Cardiac atrium fibroblast (primary cell): ENCODE measurements around the gene MEPCE. TPM values are rescaled to one million over a fixed set of nuclear protein-coding genes. Genes with fewer than 3 reads are reported as not detected.

ENCODE experiments used
- total RNA-seq: library from RNA; depleted of rRNA; stranded (reverse); fragments of >200 nt; gene quantifications from 2 replicates; pipeline ENCODE4 v1.2.3, GENCODE V29; 2015

Gene MEPCE
- 30.8 and 32.3 TPM in 2 replicates for total RNA-seq

DNA sequence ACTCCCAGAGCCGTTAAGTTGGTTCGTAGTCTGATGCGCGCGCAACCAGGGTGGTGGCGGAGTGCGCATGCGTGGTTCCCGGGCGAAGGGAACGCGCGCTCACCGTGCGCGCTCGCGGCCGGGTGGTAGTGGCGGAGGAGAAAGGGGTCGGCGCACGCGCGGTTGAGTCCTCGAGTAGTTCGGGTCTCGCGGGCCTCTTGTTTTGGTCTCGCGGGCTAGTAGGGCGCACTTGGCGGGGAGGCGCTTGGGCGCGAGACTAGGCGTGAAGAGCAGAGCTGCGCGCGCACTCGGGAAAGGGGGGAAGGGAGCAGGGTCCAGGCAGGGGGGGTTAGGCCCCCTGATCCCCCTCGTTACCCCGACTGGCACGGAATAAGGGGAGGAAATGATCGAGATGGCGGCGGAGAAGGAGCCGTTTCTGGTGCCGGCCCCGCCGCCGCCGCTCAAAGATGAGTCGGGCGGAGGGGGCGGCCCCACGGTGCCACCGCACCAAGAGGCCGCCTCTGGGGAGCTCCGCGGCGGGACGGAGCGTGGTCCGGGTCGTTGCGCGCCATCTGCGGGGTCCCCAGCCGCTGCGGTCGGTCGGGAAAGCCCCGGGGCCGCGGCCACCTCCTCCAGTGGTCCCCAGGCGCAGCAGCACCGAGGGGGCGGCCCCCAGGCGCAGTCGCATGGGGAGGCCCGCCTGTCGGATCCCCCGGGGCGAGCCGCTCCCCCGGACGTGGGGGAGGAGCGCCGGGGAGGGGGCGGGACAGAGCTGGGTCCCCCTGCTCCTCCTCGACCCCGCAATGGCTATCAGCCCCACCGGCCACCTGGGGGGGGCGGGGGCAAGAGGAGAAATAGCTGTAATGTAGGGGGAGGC lies at the start of gene MEPCE:
Gene MEPCE (plus strand): TSS at position 195 of the 856 bp plus-strand sequence. CDS start 188 bp downstream, at position 383.

GRCh38 chr7:100428199-100428966 lies 1.2 kb upstream of the MEPCE start, which contains the start of gene ZCWPW1:
Gene ZCWPW1 (minus strand): TSS chr7:100428703. CDS start chr7:100420649, 8,054 bp downstream.

DNA sequence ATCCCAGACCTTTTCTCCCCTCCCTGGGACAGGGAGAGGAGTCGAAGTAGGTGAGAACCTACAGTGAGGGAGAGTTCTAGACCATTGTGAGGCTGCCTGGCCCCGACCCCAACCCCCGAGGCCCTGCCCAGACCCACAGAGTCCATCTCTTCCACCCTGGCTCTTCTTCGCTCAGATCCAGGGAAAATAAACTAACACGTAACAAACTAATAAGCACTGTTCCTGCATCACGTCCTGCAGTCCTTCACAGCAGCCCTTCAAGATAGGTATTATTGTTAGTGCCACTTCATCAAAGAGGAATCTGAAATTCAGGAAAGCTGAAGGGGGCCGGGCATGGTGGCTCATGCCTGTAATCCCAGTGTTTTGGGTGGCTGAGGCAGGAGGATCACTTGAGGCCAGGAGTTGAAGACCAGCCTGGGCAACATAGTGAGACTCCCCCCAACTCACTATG lies 34.6 kb downstream of the MEPCE start, which contains the start of gene SPACDR:
Gene SPACDR (minus strand): TSS at position 51 of the 451 bp plus-strand sequence. CDS start 235 bp downstream, outside the sequence.

DNA sequence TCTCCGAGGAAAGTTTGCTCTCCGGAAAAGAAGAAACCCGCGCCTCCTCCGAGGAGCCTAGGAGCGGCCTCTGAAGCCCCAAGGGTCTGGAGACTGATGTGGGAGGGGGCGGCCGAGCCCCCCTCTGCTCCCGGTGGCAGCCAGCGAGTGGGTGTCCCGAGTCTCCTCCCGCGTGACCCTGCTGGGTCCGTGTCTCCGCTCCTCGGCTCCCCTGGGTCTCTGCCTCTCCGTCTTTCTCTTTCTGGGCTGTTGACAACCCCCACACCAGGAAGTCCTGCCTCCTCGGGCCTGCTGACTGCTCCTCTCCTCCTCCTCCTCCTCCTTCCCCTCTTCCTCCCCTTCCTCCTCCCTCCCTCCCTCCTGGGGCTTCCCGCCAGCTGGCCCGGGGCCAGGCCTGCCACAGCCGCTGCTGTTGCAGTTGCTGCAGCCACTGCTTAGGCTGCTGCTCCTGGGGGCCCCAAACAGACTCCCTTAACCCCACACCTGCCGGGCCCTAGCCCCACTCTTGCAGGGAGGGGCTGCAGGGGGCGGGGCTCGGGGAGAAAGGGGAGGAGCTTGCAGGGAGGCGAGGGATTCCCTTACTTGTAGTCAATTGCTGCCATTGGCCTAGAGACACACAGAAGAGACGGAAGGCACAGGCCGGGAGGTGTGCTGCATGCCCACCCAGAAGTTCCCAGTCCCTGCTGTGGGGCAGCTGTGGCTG lies 49.5 kb downstream of the MEPCE start, which contains the start of gene TSC22D4:
Gene TSC22D4 (minus strand): TSS at position 257 of the 703 bp plus-strand sequence. CDS start 1,176 bp downstream, outside the sequence.

Other genes starting within 250 kb of the MEPCE start
- not detected in 2 replicates for gene PVRIG, start 209.9 kb upstream of the MEPCE start, total RNA-seq
- not detected in 2 replicates for gene SPDYE3, start 122.1 kb upstream of the MEPCE start, total RNA-seq
- gene PILRB, start 71.7 kb upstream of the MEPCE start, total RNA-seq = 13.5 and 19.0 TPM in 2 replicates
- gene PILRA, start 56.3 kb upstream of the MEPCE start, total RNA-seq = 0.32 and 1.1 TPM in 2 replicates
- gene ZCWPW1, start 1.1 kb upstream of the MEPCE start, total RNA-seq = 0.72 and 0.81 TPM in 2 replicates
- 8.3 and 16.2 TPM in 2 replicates for gene PPP1R35, start 6.7 kb downstream of the MEPCE start, total RNA-seq
- gene SPACDR, start 34.4 kb downstream of the MEPCE start, total RNA-seq = 1.5 TPM in 1 of 2 replicates, not detected in the other
- gene TSC22D4, start 49.4 kb downstream of the MEPCE start, total RNA-seq = 53.6 and 78.3 TPM in 2 replicates
- 2.4 and 7.0 TPM in 2 replicates for gene NYAP1, start 54.1 kb downstream of the MEPCE start, total RNA-seq
- 24.3 and 43.0 TPM in 2 replicates for gene AGFG2, start 109.4 kb downstream of the MEPCE start, total RNA-seq
- not detected in 2 replicates for gene SAP25, start 144.1 kb downstream of the MEPCE start, total RNA-seq
- gene LRCH4, start 156.3 kb downstream of the MEPCE start, total RNA-seq = 35.0 and 56.3 TPM in 2 replicates
- gene FBXO24, start 156.5 kb downstream of the MEPCE start, total RNA-seq = 0.65 and 3.1 TPM in 2 replicates
- 131 and 244 TPM in 2 replicates for gene PCOLCE, start 172.5 kb downstream of the MEPCE start, total RNA-seq
- gene MOSPD3, start 182.7 kb downstream of the MEPCE start, total RNA-seq = 12.8 and 30.7 TPM in 2 replicates
- gene TFR2, start 211.7 kb downstream of the MEPCE start, total RNA-seq = 2.9 and 4.5 TPM in 2 replicates
- gene ACTL6B, start 226.6 kb downstream of the MEPCE start, total RNA-seq = not detected in 2 replicates
- gene GNB2, start 243.9 kb downstream of the MEPCE start, total RNA-seq = 215 and 238 TPM in 2 replicates